Keratinocyte (primary cell): ENCODE data around the gene CEP131. TPM values are rescaled to one million over a fixed set of nuclear protein-coding genes. Genes with fewer than 3 reads are reported as not detected.

Experiments used
- DNase-seq: peaks from one replicate; pipeline ENCODE4 v3.0.0-alpha.2; 2011; ENCODE audit warnings: low read depth, missing footprints, low spot score
- FAIRE-seq: peaks from 2 replicates; lab custom pipeline; 2011; peaks lifted over from hg19 to GRCh38; lab: Jason Lieb, UNC
- H2AFZ ChIP-seq: 2 replicates; pipeline ENCODE4 v1.6.0; 2012; ENCODE audit warnings: low read length, control low read depth, inconsistent platforms; ENCODE audit not compliant: control insufficient read depth
- H3K27ac ChIP-seq: 2 replicates; pipeline ENCODE4 v1.5.1; 2011; ENCODE audit warnings: low read length; ENCODE audit not compliant: control insufficient read depth, insufficient read depth
- H3K27me3 ChIP-seq: 3 replicates; pipeline ENCODE4 v1.6.0; 2011; ENCODE audit warnings: low read length; ENCODE audit not compliant: control insufficient read depth, insufficient read depth; ENCODE audit errors: extremely low read depth
- H3K36me3 ChIP-seq, 2 experiments: 2 replicates in 1 of 2; 3 replicates in 1 of 2; pipeline ENCODE4 v1.5.1; 2011; ENCODE audit warnings: low read length in 2 of 2, mild to moderate bottlenecking in 1 of 2; ENCODE audit not compliant: control insufficient read depth in 2 of 2, insufficient read depth in 2 of 2; ENCODE audit errors: extremely low read depth in 1 of 2
- H3K4me1 ChIP-seq: 3 replicates; pipeline ENCODE4 v1.5.1; 2011; ENCODE audit warnings: low read length; ENCODE audit not compliant: control insufficient read depth, insufficient read depth; ENCODE audit errors: extremely low read depth
- H3K4me2 ChIP-seq: 3 replicates; pipeline ENCODE4 v1.6.0; 2011; ENCODE audit warnings: low read depth, low read length; ENCODE audit not compliant: control insufficient read depth, insufficient read depth; ENCODE audit errors: extremely low read depth
- H3K4me3 ChIP-seq, 3 experiments: fragments of 200-600 bp in 1 of 3; sonication (generic) in 1 of 3; 2 replicates in 2 of 3; 3 replicates in 1 of 3; pipeline ENCODE4 v1.5.1; 2011 to 2016; ENCODE audit warnings: low read length in 3 of 3, mild to moderate bottlenecking in 3 of 3, control low read depth in 2 of 3, inconsistent platforms in 1 of 3, low read depth in 1 of 3, mixed read lengths in 1 of 3, mixed run types in 1 of 3, moderate library complexity in 1 of 3; ENCODE audit not compliant: control insufficient read depth in 2 of 3, insufficient read depth in 2 of 3; ENCODE audit errors: extremely low read depth in 1 of 3
- H3K79me2 ChIP-seq: 2 replicates; pipeline ENCODE4 v1.6.0; 2012; ENCODE audit warnings: low read length; ENCODE audit not compliant: control insufficient read depth, insufficient read depth
- H3K9ac ChIP-seq: 3 replicates; pipeline ENCODE4 v1.6.0; 2011; ENCODE audit warnings: low read length; ENCODE audit not compliant: control insufficient read depth, insufficient read depth; ENCODE audit errors: extremely low read depth
- H3K9me1 ChIP-seq: 3 replicates; pipeline ENCODE4 v1.6.0; 2011; ENCODE audit warnings: low read length; ENCODE audit not compliant: control insufficient read depth, insufficient read depth; ENCODE audit errors: extremely low read depth
- H3K9me3 ChIP-seq: 2 replicates; pipeline ENCODE4 v1.5.1; 2012; ENCODE audit warnings: low read depth, low read length; ENCODE audit not compliant: control insufficient read depth
- H4K20me1 ChIP-seq: 3 replicates; pipeline ENCODE4 v1.6.0; 2011; ENCODE audit warnings: low read length; ENCODE audit not compliant: control insufficient read depth, insufficient read depth; ENCODE audit errors: extremely low read depth
- CTCF ChIP-seq, 3 experiments: IDR thresholded peaks in 1 of 3; conservative IDR thresholded peaks in 1 of 3; optimal IDR thresholded peaks in 1 of 3; 2 replicates in 2 of 3; 3 replicates in 1 of 3; pipeline versions ENCODE3 to v1.5.1; 2011; ENCODE audit warnings: low read length in 3 of 3, mild to moderate bottlenecking in 3 of 3, moderate library complexity in 2 of 3, control low read depth in 1 of 3, inconsistent platforms in 1 of 3; ENCODE audit not compliant: insufficient read depth in 2 of 3; ENCODE audit errors: extremely low read depth in 1 of 3
- EZH2 ChIP-seq: IDR thresholded peaks from one replicate; pipeline ENCODE4 v1.6.1; 2012; ENCODE audit warnings: inconsistent platforms, mild to moderate bottlenecking, low read length, moderate library complexity
- dilution Hi-C: fragments of 300-500 bp; cut with MboI; formaldehyde crosslinking; loops from one replicate; pipeline ENCODE4 v1.7.0; 2020; ENCODE audit warnings: low sequenced_read_pairs; ENCODE audit not compliant: extremely low pct_ligation_motif_present
- polyA plus RNA-seq, 5 experiments: library from polyadenylated mRNA; depleted of rRNA in 3 of 5; stranded (reverse) in 3 of 5; stranded (forward) in 1 of 5; unstranded in 1 of 5; fragments of >200 nt; gene quantifications; 1 replicate in 1 of 5; 2 replicates in 3 of 5; 3 replicates in 1 of 5; pipeline versions ENCODE4 v1.2.1 to v1.2.3, GENCODE V29; 2011 to 2012; ENCODE audit warnings: missing spikeins in 2 of 5, low read depth in 1 of 5, low replicate concordance in 1 of 5

Gene CEP131
- polyA plus RNA-seq, 1 donor (not counting 4 experiments of a cell fraction or from before 2014, with no cell fraction given): 2.6 TPM

GRCh38 chr17:81245024-81245664 is 22.4 kb upstream of the CEP131 start:
- TF ChIP-seq CTCF (optimal IDR thresholded peaks at IDR 0.05 in 1 of 3, IDR thresholded peaks at IDR 0.05 in 1 of 3, conservative IDR thresholded peaks at IDR 0.05 in 1 of 3; ENCODE audit: extremely low read depth in 1 of 3, insufficient read depth in 2 of 3, low read length in 3 of 3) (no peak), EZH2 (no peak)
- DNase-seq (no peak), FAIRE-seq (no peak)
- dilution Hi-C loops: no loop called here
- Histone ChIP-seq H3K4me1 (peaks cover 8% of the 10 kb centered on the region), H3K9me1 (no peaks in the 10 kb centered on the region), H3K4me2 (no peak overlapping the region), H3K4me3 (no peak overlapping the region), H3K79me2 (peaks cover 14% of the 10 kb centered on the region), H3K36me3 (peaks cover 6 to 8% of the 10 kb centered on the region in 2 experiments), H3K27ac (no peak overlapping the region), H2AFZ (no peak overlapping the region), H3K9me3 (no peaks in the 10 kb centered on the region), H4K20me1 (no peaks in the 10 kb centered on the region), H3K27me3 (no peaks in the 10 kb centered on the region), H3K9ac (no peak overlapping the region)

GRCh38 chr17:81244358-81245023 is 21.7 kb upstream of the CEP131 start:
- Histone ChIP-seq H3K9ac (no peak overlapping the region), H3K79me2 (peaks cover 19% of the 10 kb centered on the region), H4K20me1 (no peaks in the 10 kb centered on the region), H3K9me3 (no peaks in the 10 kb centered on the region), H3K36me3 (peaks cover 4 to 6% of the 10 kb centered on the region in 2 experiments), H3K4me1 (peaks cover 13% of the 10 kb centered on the region), H2AFZ (no peak overlapping the region), H3K27ac (no peak overlapping the region), H3K27me3 (no peaks in the 10 kb centered on the region), H3K9me1 (no peaks in the 10 kb centered on the region), H3K4me2 (no peak overlapping the region), H3K4me3 (no peak overlapping the region)
- TF ChIP-seq EZH2 (no peak), CTCF (optimal IDR thresholded peaks at IDR 0.05 in 1 of 3, IDR thresholded peaks at IDR 0.05 in 1 of 3, conservative IDR thresholded peaks at IDR 0.05 in 1 of 3; ENCODE audit: extremely low read depth in 1 of 3, insufficient read depth in 2 of 3, low read length in 3 of 3) (no peak)
- no peak for FAIRE-seq
- DNase-seq: no peak
- dilution Hi-C loops: no loop called here
